Measurements from ENCODE around the gene AK3. TPM values are rescaled to one million over a fixed set of nuclear protein-coding genes. Genes with fewer than 3 reads are reported as not detected.

AK3 gene
- total RNA-seq, 3 donors from 2014 or later: 80.3 to 123 (median 84.6) TPM

GRCh38 chr9:4769321-4770080 lies 28.5 kb upstream of the AK3 start:
- Histone ChIP-seq H3K4me3 (no peak overlapping the region), H3K9me3 (no peaks in the 10 kb centered on the region), H3K27me3 (no peaks in the 10 kb centered on the region), H3K27ac (no peak overlapping the region), H3K36me3 (no peaks in the 10 kb centered on the region), H3K4me1 (no peaks in the 10 kb centered on the region)
- no peak for TF ChIP-seq POLR2A (IDR thresholded peaks at IDR 0.05)
- no peak for TF ChIP-seq CTCF (IDR thresholded peaks at IDR 0.05)
- TF ChIP-seq POLR2AphosphoS5 (IDR thresholded peaks at IDR 0.05): no peak
- no peak for DNase-seq (ENCODE audit: low spot score in 2 of 2)
- intact Hi-C loops (cut with DNase I; ENCODE audit: low total_unique reads): loop anchor here (10.0 kb wide), 1 partner anchor 215 kb away; the partner anchor contains the start of gene JAK2

GRCh38 chr9:4768681-4769080 lies 27.7 kb upstream of the AK3 start:
- DNase-seq (ENCODE audit: low spot score in 2 of 2): no peak
- Histone ChIP-seq H3K4me3 (no peak overlapping the region), H3K4me1 (no peaks in the 10 kb centered on the region), H3K36me3 (no peaks in the 10 kb centered on the region), H3K9me3 (no peaks in the 10 kb centered on the region), H3K27ac (no peak overlapping the region), H3K27me3 (no peaks in the 10 kb centered on the region)
- TF ChIP-seq CTCF (IDR thresholded peaks at IDR 0.05) (no peak), POLR2A (IDR thresholded peaks at IDR 0.05) (no peak), POLR2AphosphoS5 (IDR thresholded peaks at IDR 0.05) (no peak)
- intact Hi-C loops (cut with DNase I; ENCODE audit: low total_unique reads): loop anchor here (10.0 kb wide), 1 partner anchor 216 kb away; the partner anchor contains the start of gene JAK2

- TF ChIP-seq CTCF (IDR thresholded peaks at IDR 0.05) (no peak), POLR2AphosphoS5 (IDR thresholded peaks at IDR 0.05) (no peak), POLR2A (IDR thresholded peaks at IDR 0.05) (no peak)
- Histone ChIP-seq H3K4me1 (peaks cover 0 to 2% of the 10 kb centered on the region in 2 donors), H3K4me3 (no peak overlapping the region), H3K27ac (no peak overlapping the region), H3K9me3 (no peaks in the 10 kb centered on the region), H3K36me3 (no peaks in the 10 kb centered on the region), H3K27me3 (no peaks in the 10 kb centered on the region)
- DNase-seq (ENCODE audit: low spot score in 2 of 2): no peak
- intact Hi-C loops (cut with DNase I; ENCODE audit: low total_unique reads): loop anchor here (10.0 kb wide), 1 partner anchor 221 kb away; the partner anchor contains the start of gene JAK2
These were observed 23.0 kb upstream of the AK3 start for GRCh38 chr9:4764033-4764432.

GRCh38 chr9:4762886-4763541 lies 22.0 kb upstream of the AK3 start:
- no peaks in the 10 kb centered on the region for H3K36me3 ChIP-seq
- no peaks in the 10 kb centered on the region for H3K9me3 ChIP-seq
- no peaks in the 10 kb centered on the region for H3K27me3 ChIP-seq
- TF ChIP-seq POLR2AphosphoS5 (IDR thresholded peaks at IDR 0.05): no peak
- no peak for TF ChIP-seq CTCF (IDR thresholded peaks at IDR 0.05)
- no peak for TF ChIP-seq POLR2A (IDR thresholded peaks at IDR 0.05)
- no peak for DNase-seq (ENCODE audit: low spot score in 2 of 2)
- intact Hi-C loops (cut with DNase I; ENCODE audit: low total_unique reads): loop anchor here (10.0 kb wide), 1 partner anchor 222 kb away; the partner anchor contains the start of gene JAK2
- H3K27ac ChIP-seq: peak overlapping the region in 1 of 2 donors; percentile 66
- H3K4me1 ChIP-seq: peaks cover 0 to 2% of the 10 kb centered on the region in 2 donors
- peak overlapping the region in 2 of 3 donors; percentile 7 to 45 for H3K4me3 ChIP-seq

All from breast epithelium (tissue), 4 donors.